T-cell (primary cell): ENCODE data around the gene LARP6. TPM values are rescaled to one million over a fixed set of nuclear protein-coding genes. Genes with fewer than 3 reads are reported as not detected.

Source experiments
- ATAC-seq, 4 experiments: fragments of 200-7000 bp in 3 of 4; fragments of 150-1000 bp in 1 of 4; cut with Tn5 transposase; replicated peaks in 1 of 4; 1 replicate in 3 of 4; 2 replicates in 1 of 4; pipeline ENCODE4 v1.10.0; 2021; ENCODE audit warnings: moderate library complexity in 3 of 4, mild to moderate bottlenecking in 2 of 4, moderate number of reproducible peaks in 1 of 4
- CTCF ChIA-PET, 2 donors: fragments of 300-600 bp; sonication (Branson Sonifier 250); formaldehyde crosslinking; loops; one replicate each; lab custom pipeline; 2022; ENCODE audit warnings: antibody characterized with exemption in 2 of 2; lab: Charles Lee
- POLR2A ChIA-PET, 2 donors: fragments of 300-600 bp; sonication (Branson Sonifier 250); formaldehyde crosslinking; loops; one replicate each; lab custom pipeline; 2022; ENCODE audit warnings: antibody characterized with exemption in 2 of 2; lab: Charles Lee
- DNase-seq, 35 experiments: peaks; one replicate each; pipeline versions ENCODE4 v3.0.0 to v3.0.0-alpha.2; 2013 to 2023
- H3K27ac ChIP-seq: one replicate; pipeline ENCODE4 v1.5.1; 2013; ENCODE audit warnings: low read length
- H3K27me3 ChIP-seq, 2 experiments: replicated peaks in 1 of 2; 1 replicate in 1 of 2; 2 replicates in 1 of 2; pipeline versions ENCODE4 v1.6.1 to v1.7.0; 2013; ENCODE audit warnings: low read length in 1 of 2, mixed read lengths in 1 of 2; ENCODE audit not compliant: control insufficient read depth in 2 of 2, insufficient read depth in 2 of 2; ENCODE audit errors: extremely low read depth in 1 of 2
- H3K36me3 ChIP-seq, 2 donors: 1 replicate in 1 of 2; 2 replicates in 1 of 2; pipeline versions ENCODE4 v1.6.1 to v1.7.0; 2013; ENCODE audit warnings: low read length in 1 of 2; ENCODE audit not compliant: control insufficient read depth in 2 of 2, insufficient read depth in 1 of 2; ENCODE audit errors: extremely low read depth in 1 of 2
- H3K4me1 ChIP-seq, 2 experiments: 1 replicate in 1 of 2; 2 replicates in 1 of 2; pipeline versions ENCODE4 v1.6.1 to v1.7.0; 2013; ENCODE audit warnings: low read length in 2 of 2, mixed read lengths in 1 of 2; ENCODE audit not compliant: insufficient read depth in 2 of 2, control insufficient read depth in 1 of 2; ENCODE audit errors: extremely low read depth in 1 of 2
- H3K4me3 ChIP-seq, 2 donors: 1 replicate in 1 of 2; 2 replicates in 1 of 2; pipeline versions ENCODE4 v1.5.1 to v1.7.0; 2013; ENCODE audit warnings: mild to moderate bottlenecking in 2 of 2, low read length in 1 of 2, moderate library complexity in 1 of 2; ENCODE audit not compliant: control insufficient read depth in 1 of 2; ENCODE audit errors: extremely low read depth in 1 of 2
- H3K9me3 ChIP-seq: 2 replicates; pipeline ENCODE4 v1.7.0; 2013
- H3K27ac Mint-ChIP-seq, 2 donors: one replicate each; pipeline ENCODE4 v1.8.0; 2020 to 2021; ENCODE audit warnings: mild to moderate bottlenecking in 2 of 2, mixed read lengths in 2 of 2
- H3K27me3 Mint-ChIP-seq, 2 donors: one replicate each; pipeline ENCODE4 v1.8.0; 2021 to 2022; ENCODE audit warnings: mixed read lengths in 2 of 2
- H3K36me3 Mint-ChIP-seq: one replicate; pipeline ENCODE4 v1.8.0; 2021; ENCODE audit warnings: mixed read lengths
- H3K4me1 Mint-ChIP-seq, 3 donors: one replicate each; pipeline ENCODE4 v1.8.0; 2020 to 2022; ENCODE audit warnings: mixed read lengths in 3 of 3, mild to moderate bottlenecking in 1 of 3
- H3K4me3 Mint-ChIP-seq, 3 donors: one replicate each; pipeline ENCODE4 v1.8.0; 2020 to 2022; ENCODE audit warnings: mild to moderate bottlenecking in 3 of 3, mixed read lengths in 3 of 3, moderate library complexity in 3 of 3
- H3K9me3 Mint-ChIP-seq, 3 donors: one replicate each; pipeline ENCODE4 v1.8.0; 2020 to 2022; ENCODE audit warnings: mixed read lengths in 3 of 3
- WGBS: methylation state at CpG from one replicate; pipeline ENCODE4 v1.1.5; 2013; ENCODE audit warnings: missing lambda C conversion rate; ENCODE audit not compliant: insufficient coverage; 5-methylcytosine and 5-hydroxymethylcytosine counted together
- total RNA-seq, 35 experiments: library from RNA in 6 of 35; stranded (reverse) in 6 of 35; fragments of 120-200 nt in 1 of 35; gene quantifications; one replicate each; pipeline versions ENCODE4 v1.2.1 to v1.2.4 and lab custom pipeline; 2013 to 2026

LARP6 gene
- total RNA-seq, 5 donors from 2014 or later (not counting 1 experiment from before 2014, with no cell fraction given), result 0.41 to 0.49 TPM; not detected in 3

DNA sequence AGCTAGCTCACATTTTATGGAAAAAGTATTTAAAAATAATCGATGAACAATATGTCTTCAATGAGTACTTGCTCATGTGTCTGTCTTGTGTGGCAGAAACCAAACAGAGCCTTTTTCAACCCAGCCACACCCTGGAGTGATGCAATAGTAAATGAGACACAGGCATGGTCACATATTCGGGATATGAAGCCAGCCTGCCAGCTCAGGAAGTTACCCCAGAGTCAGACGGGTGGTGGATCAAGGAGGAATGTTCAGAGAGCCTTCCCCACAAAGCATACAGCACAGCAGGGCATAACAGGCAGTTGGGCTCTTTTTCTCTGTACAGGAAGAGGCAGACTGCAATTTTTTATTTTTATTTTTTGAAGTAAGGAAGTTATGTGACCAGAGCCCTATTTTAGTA is 27.3 kb downstream of the LARP6 start:
- Histone ChIP-seq H3K36me3 (no peaks in the 10 kb centered on the region), H3K27me3 (peaks cover 0 to 23% of the 10 kb centered on the region in 2 experiments), H3K4me1 (no peaks in the 10 kb centered on the region), H3K27ac (no peak overlapping the region), H3K9me3 (no peaks in the 10 kb centered on the region), H3K4me3 (no peak overlapping the region)
- Mint-ChIP-seq H3K36me3 (no peaks in the 10 kb centered on the region), H3K27me3 (peaks cover 23 to 38% of the 10 kb centered on the region in 2 donors), H3K27ac (no peak overlapping the region), H3K4me3 (no peak overlapping the region), H3K9me3 (no peaks in the 10 kb centered on the region), H3K4me1 (no peaks in the 10 kb centered on the region)
- CTCF ChIA-PET, result interaction anchor here (0.6 to 0.7 kb wide), 2 partner anchors 14 to 614 kb away, joined by 3 to 4 read pairs; no protein-coding TSS in a partner anchor
- DNase-seq (no peak), ATAC-seq (no peak)
- POLR2A ChIA-PET, result no interaction called here
- no CpG with 5 or more reads among the region's 3 CpGs for WGBS

GRCh38 chr15:70825841-70826240 is 28.1 kb downstream of the LARP6 start:
- ATAC-seq, result no peak
- Histone ChIP-seq H3K4me3 (no peak overlapping the region), H3K36me3 (no peaks in the 10 kb centered on the region), H3K27ac (no peak overlapping the region), H3K27me3 (peaks cover 0 to 23% of the 10 kb centered on the region in 2 experiments), H3K4me1 (no peaks in the 10 kb centered on the region), H3K9me3 (no peaks in the 10 kb centered on the region)
- Mint-ChIP-seq H3K27ac (no peak overlapping the region), H3K4me1 (no peaks in the 10 kb centered on the region), H3K4me3 (no peak overlapping the region), H3K36me3 (no peaks in the 10 kb centered on the region), H3K9me3 (no peaks in the 10 kb centered on the region), H3K27me3 (peaks cover 23 to 38% of the 10 kb centered on the region in 2 donors)
- POLR2A ChIA-PET, result no interaction called here
- CTCF ChIA-PET, result interaction anchor here (0.6 to 0.7 kb wide), 2 partner anchors 13 to 615 kb away, joined by 3 to 4 read pairs; no protein-coding TSS in a partner anchor
- no peak for DNase-seq
- WGBS, result 82% methylated on average over 6 of the region's 8 CpGs

GRCh38 chr15:70823196-70823595 is 30.8 kb downstream of the LARP6 start:
- WGBS, result no CpG with 5 or more reads among the region's 5 CpGs
- peaks cover 13 to 29% of the 10 kb centered on the region in 2 donors for H3K27me3 Mint-ChIP-seq
- H3K27ac Mint-ChIP-seq, result no peak overlapping the region
- DNase-seq (no peak), ATAC-seq (no peak)
- no peaks in the 10 kb centered on the region for H3K36me3 Mint-ChIP-seq
- CTCF ChIA-PET, result no interaction called here
- Histone ChIP-seq H3K27me3 (peaks cover 0 to 17% of the 10 kb centered on the region in 2 experiments), H3K9me3 (no peaks in the 10 kb centered on the region), H3K36me3 (no peaks in the 10 kb centered on the region), H3K27ac (no peak overlapping the region), H3K4me1 (no peaks in the 10 kb centered on the region), H3K4me3 (no peak overlapping the region)
- no peaks in the 10 kb centered on the region for H3K9me3 Mint-ChIP-seq
- POLR2A ChIA-PET, result no interaction called here
- H3K4me1 Mint-ChIP-seq, result no peaks in the 10 kb centered on the region
- H3K4me3 Mint-ChIP-seq, result no peak overlapping the region

DNA sequence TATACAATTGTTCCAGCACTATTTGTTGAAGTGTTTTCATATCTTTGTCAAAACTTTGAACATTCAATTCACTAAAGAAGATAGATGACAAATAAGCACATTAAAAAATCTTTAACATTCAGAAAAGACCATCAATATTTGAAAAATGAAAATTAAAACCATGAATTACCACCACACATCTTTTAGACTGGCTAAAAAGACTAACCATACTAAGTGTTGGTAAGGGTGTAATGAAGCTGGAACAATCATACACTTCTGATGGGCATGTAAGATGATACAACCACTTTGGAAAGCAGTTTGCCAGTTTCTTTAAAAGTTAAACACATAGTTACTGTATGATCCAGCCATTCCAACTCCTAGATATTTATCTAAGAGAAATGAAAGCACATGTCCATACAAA is 33.7 kb downstream of the LARP6 start:
- Histone ChIP-seq H3K27ac (no peak overlapping the region), H3K36me3 (no peaks in the 10 kb centered on the region), H3K27me3 (no peaks in the 10 kb centered on the region), H3K4me3 (no peak overlapping the region), H3K4me1 (no peaks in the 10 kb centered on the region), H3K9me3 (no peaks in the 10 kb centered on the region)
- POLR2A ChIA-PET, result interaction anchor here in 1 of 2 donors (0.6 kb wide), 1 partner anchor 15 kb away, joined by 3 read pairs; no protein-coding TSS in a partner anchor
- no peak for DNase-seq
- Mint-ChIP-seq H3K4me1 (no peaks in the 10 kb centered on the region), H3K36me3 (no peaks in the 10 kb centered on the region), H3K27me3 (peaks cover 4 to 12% of the 10 kb centered on the region in 2 donors), H3K27ac (no peak overlapping the region), H3K4me3 (no peak overlapping the region), H3K9me3 (no peaks in the 10 kb centered on the region)
- CTCF ChIA-PET, result no interaction called here
- ATAC-seq, result no peak

- no peak for DNase-seq
- ChIA-PET CTCF (no interaction called here), POLR2A (no interaction called here)
- Histone ChIP-seq H3K36me3 (no peaks in the 10 kb centered on the region), H3K4me1 (no peaks in the 10 kb centered on the region), H3K9me3 (no peaks in the 10 kb centered on the region), H3K27ac (no peak overlapping the region), H3K27me3 (no peaks in the 10 kb centered on the region), H3K4me3 (no peak overlapping the region)
- no peaks in the 10 kb centered on the region for H3K9me3 Mint-ChIP-seq
- ATAC-seq, result no peak
- H3K27ac Mint-ChIP-seq, result no peak overlapping the region
- no peaks in the 10 kb centered on the region for H3K36me3 Mint-ChIP-seq
- peaks cover 0 to 2% of the 10 kb centered on the region in 2 donors for H3K27me3 Mint-ChIP-seq
- no peak overlapping the region for H3K4me3 Mint-ChIP-seq
- no peaks in the 10 kb centered on the region for H3K4me1 Mint-ChIP-seq
- no CpG with 5 or more reads among the region's 2 CpGs for WGBS
These were observed 35.4 kb downstream of the LARP6 start for GRCh38 chr15:70818580-70818979.

DNA sequence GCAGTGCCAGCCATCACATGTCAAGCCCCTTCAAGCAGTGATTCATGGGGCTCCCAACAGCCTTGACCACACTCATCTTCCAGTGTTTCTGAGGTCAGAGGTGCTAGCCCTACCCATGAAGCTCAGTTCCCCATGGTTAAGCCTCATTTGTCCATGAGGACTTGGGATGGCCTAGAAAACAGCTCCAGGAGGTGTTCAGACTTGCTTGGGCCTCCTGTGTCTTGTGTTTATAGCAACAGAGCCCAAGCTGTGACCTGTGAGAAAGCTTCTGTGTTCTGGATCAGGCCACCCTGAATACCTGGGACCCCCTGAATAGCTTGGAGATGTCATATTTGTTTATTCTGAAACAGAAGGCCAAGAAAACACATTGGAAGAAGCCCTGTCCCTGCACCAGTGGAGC is 36.7 kb downstream of the LARP6 start:
- Mint-ChIP-seq H3K9me3 (no peaks in the 10 kb centered on the region), H3K27me3 (peaks cover 0 to 3% of the 10 kb centered on the region in 2 donors), H3K36me3 (no peaks in the 10 kb centered on the region), H3K27ac (no peak overlapping the region), H3K4me3 (no peak overlapping the region), H3K4me1 (no peaks in the 10 kb centered on the region)
- DNase-seq, result no peak
- H3K4me1 ChIP-seq, result no peaks in the 10 kb centered on the region
- no peak overlapping the region for H3K4me3 ChIP-seq
- no peaks in the 10 kb centered on the region for H3K9me3 ChIP-seq
- CTCF ChIA-PET, result interaction anchor here in 1 of 2 donors (0.5 kb wide), 1 partner anchor 776 kb away, joined by 4 read pairs; no protein-coding TSS in a partner anchor
- peaks cover 0 to 2% of the 10 kb centered on the region in 2 experiments for H3K27me3 ChIP-seq
- no peak for ATAC-seq
- POLR2A ChIA-PET, result no interaction called here
- no peak overlapping the region for H3K27ac ChIP-seq
- H3K36me3 ChIP-seq, result no peaks in the 10 kb centered on the region

GRCh38 chr15:70815604-70816003 is 38.4 kb downstream of the LARP6 start:
- Mint-ChIP-seq H3K36me3 (no peaks in the 10 kb centered on the region), H3K27me3 (peaks cover under 1 to 3% of the 10 kb centered on the region in 2 donors), H3K9me3 (no peaks in the 10 kb centered on the region), H3K27ac (no peak overlapping the region), H3K4me3 (no peak overlapping the region), H3K4me1 (peaks cover 0 to 4% (median 2%) of the 10 kb centered on the region in 3 donors)
- DNase-seq (no peak), ATAC-seq (no peak)
- Histone ChIP-seq H3K27me3 (peaks cover 0 to 9% of the 10 kb centered on the region in 2 experiments), H3K4me3 (no peak overlapping the region), H3K4me1 (no peaks in the 10 kb centered on the region), H3K36me3 (no peaks in the 10 kb centered on the region), H3K27ac (no peak overlapping the region), H3K9me3 (no peaks in the 10 kb centered on the region)
- ChIA-PET CTCF (no interaction called here), POLR2A (no interaction called here)
- WGBS, result no CpG with 5 or more reads among the region's 5 CpGs
